Kidney (tissue), 14 donors: ENCODE results near the gene TRIM23. TPM values are rescaled to one million over a fixed set of nuclear protein-coding genes. Genes with fewer than 3 reads are reported as not detected.

Experiments used
- DNase-seq, 5 donors: peaks; one replicate each; pipeline ENCODE4 v3.0.0-alpha.2; 2013 to 2020
- FAIRE-seq: peaks from 2 replicates; lab custom pipeline; 2012; peaks lifted over from hg19 to GRCh38; lab: Jason Lieb, UNC
- H3K27ac ChIP-seq, 2 donors: one replicate each; pipeline ENCODE4 v1.7.0; 2013; ENCODE audit warnings: low read depth in 2 of 2, low read length in 2 of 2, inconsistent platforms in 1 of 2
- H3K27me3 ChIP-seq: one replicate; pipeline ENCODE4 v1.7.1; 2013; ENCODE audit warnings: low read length, inconsistent platforms; ENCODE audit not compliant: control insufficient read depth, insufficient read depth
- H3K36me3 ChIP-seq, 3 donors: one replicate each; pipeline versions ENCODE4 v1.7.0 to v1.7.1; 2013; ENCODE audit warnings: low read length in 3 of 3, control low read depth in 1 of 3, inconsistent platforms in 1 of 3; ENCODE audit not compliant: insufficient read depth in 3 of 3, control insufficient read depth in 2 of 3
- H3K4me1 ChIP-seq, 3 donors: one replicate each; pipeline versions ENCODE4 v1.7.0 to v1.7.1; 2013; ENCODE audit warnings: low read length in 3 of 3, inconsistent platforms in 1 of 3, low read depth in 1 of 3; ENCODE audit not compliant: control insufficient read depth in 2 of 3, insufficient read depth in 2 of 3
- H3K4me3 ChIP-seq, 3 donors: one replicate each; pipeline versions ENCODE4 v1.7.0 to v1.8.1; 2013; ENCODE audit warnings: low read length in 3 of 3, control low read depth in 1 of 3, inconsistent platforms in 1 of 3
- H3K9ac ChIP-seq, 3 donors: one replicate each; pipeline versions ENCODE4 v1.7.0 to v1.7.1; 2013; ENCODE audit warnings: low read length in 3 of 3, control low read depth in 1 of 3, inconsistent platforms in 1 of 3
- H3K9me3 ChIP-seq, 3 donors: one replicate each; pipeline versions ENCODE4 v1.7.0 to v1.7.1; 2013; ENCODE audit warnings: low read length in 3 of 3, control low read depth in 1 of 3, inconsistent platforms in 1 of 3; ENCODE audit not compliant: control insufficient read depth in 2 of 3, insufficient read depth in 1 of 3
- CTCF ChIP-seq: IDR thresholded peaks from 3 replicates; pipeline ENCODE4 v1.5.1; 2012; ENCODE audit warnings: mild to moderate bottlenecking, moderate library complexity, borderline replicate concordance; ENCODE audit not compliant: insufficient read depth; ENCODE audit errors: extremely low read depth
- intact Hi-C: fragments of 100-400 bp; cut with DNase I; formaldehyde crosslinking; loops from one replicate; pipeline ENCODE4 v1.11.1; 2022
- polyA plus RNA-seq: library from polyadenylated mRNA; stranded (reverse); fragments of 350-450 nt; fragmentation: Illumina TruSeq; extraction: RNeasy Lipid Tissue Mini Kit (QIAGEN cat#74804); gene quantifications from one replicate; pipeline ENCODE4 v1.2.3, GENCODE V29; 2014; ENCODE audit warnings: low read depth, low replicate concordance; ENCODE audit not compliant: insufficient read depth
- total RNA-seq: library from RNA; stranded (reverse); fragmentation: NEBNext Ultra II Directional; extraction: Animal tissue kit (Norgen Biotek cat#: 25700); gene quantifications from one replicate; pipeline ENCODE4 v1.2.1, GENCODE V29; 2021
- donor health status: control.
- donor health status: control.
- donor health status: control.
- donor health status: control.
- donor health status: control.
- donor health status: DM: yes; HTN: yes; CAD: no.
- donor health status: Normal renal cell carcinoma (clear cell type).

TRIM23 gene
- total and polyA plus RNA-seq, 2 donors from 2014 or later: 4.4 to 15.2 TPM

- Histone ChIP-seq H3K9ac (no peak overlapping the region), H3K9me3 (no peaks in the 10 kb centered on the region), H3K4me1 (no peaks in the 10 kb centered on the region), H3K4me3 (no peak overlapping the region), H3K36me3 (no peaks in the 10 kb centered on the region), H3K27ac (no peak overlapping the region), H3K27me3 (no peaks in the 10 kb centered on the region)
- intact Hi-C loops: no loop called here
- FAIRE-seq: no peak
- DNase-seq: no peak
- no peak for TF ChIP-seq CTCF
Observed at GRCh38 chr5:65556181-65556580, 68.0 kb downstream of the TRIM23 start.

GRCh38 chr5:65555287-65555686 is 68.8 kb downstream of the TRIM23 start:
- H3K27me3 ChIP-seq: no peaks in the 10 kb centered on the region

GRCh38 chr5:65553941-65554340 is 70.2 kb downstream of the TRIM23 start:
- Histone ChIP-seq H3K9me3 (no peaks in the 10 kb centered on the region), H3K4me3 (no peak overlapping the region), H3K4me1 (no peaks in the 10 kb centered on the region), H3K27ac (no peak overlapping the region), H3K27me3 (no peaks in the 10 kb centered on the region), H3K9ac (no peak overlapping the region), H3K36me3 (no peaks in the 10 kb centered on the region)
- no peak for TF ChIP-seq CTCF
- FAIRE-seq (no peak), DNase-seq (no peak)
- intact Hi-C loops: no loop called here

More at GRCh38 chr5:65555287-65555686, 68.8 kb downstream of the TRIM23 start:
- H3K9me3 ChIP-seq: no peaks in the 10 kb centered on the region
- TF ChIP-seq CTCF: no peak
- H3K27ac ChIP-seq: no peak overlapping the region
- DNase-seq: no peak
- FAIRE-seq: no peak
- no peak overlapping the region for H3K9ac ChIP-seq
- intact Hi-C loops: no loop called here
- H3K4me3 ChIP-seq: no peak overlapping the region
- H3K4me1 ChIP-seq: no peaks in the 10 kb centered on the region
- no peaks in the 10 kb centered on the region for H3K36me3 ChIP-seq

- DNase-seq (no peak), FAIRE-seq (no peak)
- H3K36me3 ChIP-seq: no peaks in the 10 kb centered on the region
- intact Hi-C loops: no loop called here
- H3K9ac ChIP-seq: no peak overlapping the region
- H3K27ac ChIP-seq: no peak overlapping the region
- TF ChIP-seq CTCF: no peak
- no peak overlapping the region for H3K4me3 ChIP-seq
- H3K9me3 ChIP-seq: no peaks in the 10 kb centered on the region
- H3K27me3 ChIP-seq: no peaks in the 10 kb centered on the region
- no peaks in the 10 kb centered on the region for H3K4me1 ChIP-seq
Observed at GRCh38 chr5:65548281-65548680, 75.9 kb downstream of the TRIM23 start.
